Esophagus squamous epithelium (tissue), 4 donors: ENCODE results near the gene OR10G3.

Source experiments
- POLR2A ChIP-seq, 4 donors: fragments of 450-650 bp; IDR thresholded peaks; one replicate each; pipeline ENCODE4 v1.6.1; 2017; ENCODE audit warnings: antibody characterized with exemption in 4 of 4, mild to moderate bottlenecking in 4 of 4, moderate library complexity in 3 of 4
- TF ChIP-seq, protein P1 (sequence below), 6 experiments: fragments of 450-650 bp in 4 of 6; fragments of 200-600 bp in 2 of 6; sonication (generic) in 2 of 6; IDR thresholded peaks; one replicate each; pipeline ENCODE4 v1.5.1; 2016 to 2019; ENCODE audit warnings: antibody characterized with exemption in 6 of 6, mild to moderate bottlenecking in 4 of 6, moderate library complexity in 4 of 6

DNA sequence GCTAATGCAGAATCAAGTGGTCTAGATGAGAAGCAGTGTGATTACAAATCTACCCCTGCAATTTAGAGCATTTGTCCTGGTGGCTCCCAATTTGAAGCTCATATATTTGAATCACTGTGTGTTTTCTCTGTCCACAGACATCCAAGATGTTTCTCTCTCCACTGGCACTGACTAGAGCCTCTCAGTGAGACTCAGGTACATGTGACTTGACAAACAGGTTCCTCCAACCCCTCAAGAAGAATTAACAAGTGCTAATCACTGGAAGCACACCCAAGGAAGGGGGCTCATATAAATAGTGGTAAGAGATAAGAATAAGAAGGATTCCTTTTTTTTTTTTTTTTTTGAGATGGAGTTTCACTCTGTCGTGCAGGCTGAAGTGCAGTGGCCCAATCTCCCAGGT, 34.4 kb upstream of the OR10G3 start:
- TF ChIP-seq, protein P1, sequence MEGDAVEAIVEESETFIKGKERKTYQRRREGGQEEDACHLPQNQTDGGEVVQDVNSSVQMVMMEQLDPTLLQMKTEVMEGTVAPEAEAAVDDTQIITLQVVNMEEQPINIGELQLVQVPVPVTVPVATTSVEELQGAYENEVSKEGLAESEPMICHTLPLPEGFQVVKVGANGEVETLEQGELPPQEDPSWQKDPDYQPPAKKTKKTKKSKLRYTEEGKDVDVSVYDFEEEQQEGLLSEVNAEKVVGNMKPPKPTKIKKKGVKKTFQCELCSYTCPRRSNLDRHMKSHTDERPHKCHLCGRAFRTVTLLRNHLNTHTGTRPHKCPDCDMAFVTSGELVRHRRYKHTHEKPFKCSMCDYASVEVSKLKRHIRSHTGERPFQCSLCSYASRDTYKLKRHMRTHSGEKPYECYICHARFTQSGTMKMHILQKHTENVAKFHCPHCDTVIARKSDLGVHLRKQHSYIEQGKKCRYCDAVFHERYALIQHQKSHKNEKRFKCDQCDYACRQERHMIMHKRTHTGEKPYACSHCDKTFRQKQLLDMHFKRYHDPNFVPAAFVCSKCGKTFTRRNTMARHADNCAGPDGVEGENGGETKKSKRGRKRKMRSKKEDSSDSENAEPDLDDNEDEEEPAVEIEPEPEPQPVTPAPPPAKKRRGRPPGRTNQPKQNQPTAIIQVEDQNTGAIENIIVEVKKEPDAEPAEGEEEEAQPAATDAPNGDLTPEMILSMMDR (IDR thresholded peaks at IDR 0.05), result no peak
- TF ChIP-seq POLR2A (IDR thresholded peaks at IDR 0.05), result no peak
